Panc1 (cell line): Measurements from ENCODE around the gene HTT. TPM values are rescaled to one million over a fixed set of nuclear protein-coding genes. Genes with fewer than 3 reads are reported as not detected.

Experiments
- ATAC-seq: fragments of 200-7000 bp; cut with Tn5 transposase; 2 replicates; pipeline ENCODE4 v1.9.1; 2020; ENCODE audit warnings: mild to moderate bottlenecking, moderate library complexity
- BruUV-seq: library from RNA; stranded (reverse); fragments of 400-500 nt; replicated peaks from 2 replicates; lab custom pipeline; 2021; lab: Mats Ljungman, UMichigan
- CTCF ChIA-PET: fragments of 300-600 bp; sonication (Branson Sonifier 250); formaldehyde crosslinking; loops from one replicate; lab custom pipeline; 2022; ENCODE audit warnings: antibody characterized with exemption; lab: Charles Lee
- POLR2A ChIA-PET: fragments of 300-600 bp; sonication (Branson Sonifier 250); formaldehyde crosslinking; loops from one replicate; lab custom pipeline; 2022; ENCODE audit warnings: antibody characterized with exemption; lab: Charles Lee
- DNase-seq: peaks from one replicate; pipeline ENCODE4 v3.0.0-alpha.2; 2010; ENCODE audit warnings: low read depth, low spot score
- H3K27ac ChIP-seq: 2 replicates; pipeline ENCODE4 v1.5.1; 2011; ENCODE audit warnings: mild to moderate bottlenecking, low read length, inconsistent platforms
- H3K27me3 ChIP-seq: fragments of 200-500 bp; sonication (Bioruptor generic); 2 replicates; pipeline ENCODE4 v1.6.0; 2014; ENCODE audit warnings: low read length, inconsistent platforms; ENCODE audit not compliant: control insufficient read depth, insufficient read depth
- H3K36me3 ChIP-seq: fragments of 200-500 bp; sonication (Bioruptor generic); 2 replicates; pipeline ENCODE4 v1.5.1; 2014; ENCODE audit warnings: inconsistent platforms, mild to moderate bottlenecking, low read length, moderate library complexity; ENCODE audit not compliant: control insufficient read depth, insufficient read depth
- H3K4me1 ChIP-seq: 2 replicates; pipeline ENCODE4 v1.5.1; 2011; ENCODE audit warnings: inconsistent platforms, mild to moderate bottlenecking, low read length, moderate library complexity; ENCODE audit not compliant: control insufficient read depth, insufficient read depth
- H3K4me3 ChIP-seq, 2 experiments: 2 replicates each; pipeline ENCODE4 v1.5.1; 2011 to 2012; ENCODE audit warnings: low read depth in 2 of 2, low read length in 2 of 2, mild to moderate bottlenecking in 2 of 2, inconsistent platforms in 1 of 2, moderate library complexity in 1 of 2
- H3K9me3 ChIP-seq: fragments of 200-500 bp; sonication (Bioruptor generic); 2 replicates; pipeline ENCODE4 v1.5.1; 2014; ENCODE audit warnings: low read depth, mild to moderate bottlenecking, inconsistent platforms, low read length, moderate library complexity; ENCODE audit not compliant: control insufficient read depth, insufficient read depth
- POLR2AphosphoS5 ChIP-seq: IDR thresholded peaks from 2 replicates; pipeline ENCODE4 v1.6.1; 2012; ENCODE audit warnings: mild to moderate bottlenecking, low read depth, low read length, moderate library complexity
- SIN3A ChIP-seq: IDR thresholded peaks from 2 replicates; pipeline ENCODE4 v1.6.1; 2012; ENCODE audit warnings: low read depth, mild to moderate bottlenecking, low read length, moderate library complexity, borderline replicate concordance; ENCODE audit not compliant: insufficient read depth
- TCF7L2 ChIP-seq: IDR thresholded peaks from 2 replicates; pipeline ENCODE4 v1.6.1; 2011; ENCODE audit warnings: mild to moderate bottlenecking, low read depth, low read length, inconsistent platforms
- in situ Hi-C: cut with HindIII; loops from 2 replicates; pipeline ENCODE4 v1.10.0; 2016; ENCODE audit warnings: low sequenced_read_pairs, low pct_unique_long_range_greater_than_20kb
- intact Hi-C: fragments of 100-400 bp; cut with micrococcal nuclease; formaldehyde crosslinking; loops from one replicate; pipeline ENCODE4 v1.10.0; 2022; ENCODE audit not compliant: unreplicated experiment
- total RNA-seq: library from RNA; stranded (reverse); gene quantifications from one replicate; pipeline ENCODE4 v1.2.1, GENCODE V29; 2021; ENCODE audit not compliant: unreplicated experiment
- TF ChIP-seq, protein P1 (sequence below): fragments of 450-650 bp; IDR thresholded peaks from 2 replicates; pipeline ENCODE4 v1.5.1; 2017; ENCODE audit warnings: mild to moderate bottlenecking
- TF ChIP-seq, protein P2 (sequence below), 2 experiments: IDR thresholded peaks; 2 replicates each; pipeline ENCODE4 v1.6.1; 2011 to 2012; ENCODE audit warnings: low read depth in 2 of 2, control low read depth in 1 of 2, low read length in 1 of 2, mild to moderate bottlenecking in 1 of 2, moderate library complexity in 1 of 2; ENCODE audit not compliant: insufficient read depth in 1 of 2

The HTT gene
- total RNA-seq, 1 experiment from 2014 or later, result 24.7 TPM

DNA sequence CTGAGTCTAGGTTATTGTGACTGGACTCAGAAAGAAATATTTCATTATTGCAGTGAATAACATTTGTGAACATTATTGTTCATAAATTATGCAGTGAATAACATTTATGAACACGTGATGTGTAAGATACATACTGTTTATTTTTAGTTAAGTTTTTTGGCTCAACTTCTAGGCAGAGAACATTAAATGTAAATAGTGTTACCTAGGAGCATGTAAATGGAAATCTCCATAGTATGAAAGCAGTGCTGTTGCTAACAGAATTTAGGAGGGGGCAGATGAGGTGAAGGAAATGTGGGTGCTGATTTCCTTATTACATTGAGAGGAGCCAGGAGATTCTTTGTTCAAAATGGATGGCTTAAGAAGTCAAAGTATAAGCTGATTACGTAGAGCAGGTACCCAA lies 45.0 kb downstream of the HTT start:
- intact Hi-C loops (no loop called here), in situ Hi-C loops (no loop called here)
- no peak overlapping the region for H3K4me3 ChIP-seq
- no peaks in the 10 kb centered on the region for H3K27me3 ChIP-seq
- ATAC-seq (no peak), DNase-seq (no peak)
- no TSS peak for BruUV-seq
- no peaks in the 10 kb centered on the region for H3K9me3 ChIP-seq
- H3K4me1 ChIP-seq, result no peaks in the 10 kb centered on the region
- no peak overlapping the region for H3K27ac ChIP-seq
- 0 out of 2 replicates have a peak, but pooled peaks cover 4% of the 10 kb centered on the region for H3K36me3 ChIP-seq
- TF ChIP-seq TCF7L2 (no peak), POLR2AphosphoS5 (no peak), SIN3A (no peak)
- TF ChIP-seq, protein P1, sequence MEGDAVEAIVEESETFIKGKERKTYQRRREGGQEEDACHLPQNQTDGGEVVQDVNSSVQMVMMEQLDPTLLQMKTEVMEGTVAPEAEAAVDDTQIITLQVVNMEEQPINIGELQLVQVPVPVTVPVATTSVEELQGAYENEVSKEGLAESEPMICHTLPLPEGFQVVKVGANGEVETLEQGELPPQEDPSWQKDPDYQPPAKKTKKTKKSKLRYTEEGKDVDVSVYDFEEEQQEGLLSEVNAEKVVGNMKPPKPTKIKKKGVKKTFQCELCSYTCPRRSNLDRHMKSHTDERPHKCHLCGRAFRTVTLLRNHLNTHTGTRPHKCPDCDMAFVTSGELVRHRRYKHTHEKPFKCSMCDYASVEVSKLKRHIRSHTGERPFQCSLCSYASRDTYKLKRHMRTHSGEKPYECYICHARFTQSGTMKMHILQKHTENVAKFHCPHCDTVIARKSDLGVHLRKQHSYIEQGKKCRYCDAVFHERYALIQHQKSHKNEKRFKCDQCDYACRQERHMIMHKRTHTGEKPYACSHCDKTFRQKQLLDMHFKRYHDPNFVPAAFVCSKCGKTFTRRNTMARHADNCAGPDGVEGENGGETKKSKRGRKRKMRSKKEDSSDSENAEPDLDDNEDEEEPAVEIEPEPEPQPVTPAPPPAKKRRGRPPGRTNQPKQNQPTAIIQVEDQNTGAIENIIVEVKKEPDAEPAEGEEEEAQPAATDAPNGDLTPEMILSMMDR, result no peak
- TF ChIP-seq, protein P2, sequence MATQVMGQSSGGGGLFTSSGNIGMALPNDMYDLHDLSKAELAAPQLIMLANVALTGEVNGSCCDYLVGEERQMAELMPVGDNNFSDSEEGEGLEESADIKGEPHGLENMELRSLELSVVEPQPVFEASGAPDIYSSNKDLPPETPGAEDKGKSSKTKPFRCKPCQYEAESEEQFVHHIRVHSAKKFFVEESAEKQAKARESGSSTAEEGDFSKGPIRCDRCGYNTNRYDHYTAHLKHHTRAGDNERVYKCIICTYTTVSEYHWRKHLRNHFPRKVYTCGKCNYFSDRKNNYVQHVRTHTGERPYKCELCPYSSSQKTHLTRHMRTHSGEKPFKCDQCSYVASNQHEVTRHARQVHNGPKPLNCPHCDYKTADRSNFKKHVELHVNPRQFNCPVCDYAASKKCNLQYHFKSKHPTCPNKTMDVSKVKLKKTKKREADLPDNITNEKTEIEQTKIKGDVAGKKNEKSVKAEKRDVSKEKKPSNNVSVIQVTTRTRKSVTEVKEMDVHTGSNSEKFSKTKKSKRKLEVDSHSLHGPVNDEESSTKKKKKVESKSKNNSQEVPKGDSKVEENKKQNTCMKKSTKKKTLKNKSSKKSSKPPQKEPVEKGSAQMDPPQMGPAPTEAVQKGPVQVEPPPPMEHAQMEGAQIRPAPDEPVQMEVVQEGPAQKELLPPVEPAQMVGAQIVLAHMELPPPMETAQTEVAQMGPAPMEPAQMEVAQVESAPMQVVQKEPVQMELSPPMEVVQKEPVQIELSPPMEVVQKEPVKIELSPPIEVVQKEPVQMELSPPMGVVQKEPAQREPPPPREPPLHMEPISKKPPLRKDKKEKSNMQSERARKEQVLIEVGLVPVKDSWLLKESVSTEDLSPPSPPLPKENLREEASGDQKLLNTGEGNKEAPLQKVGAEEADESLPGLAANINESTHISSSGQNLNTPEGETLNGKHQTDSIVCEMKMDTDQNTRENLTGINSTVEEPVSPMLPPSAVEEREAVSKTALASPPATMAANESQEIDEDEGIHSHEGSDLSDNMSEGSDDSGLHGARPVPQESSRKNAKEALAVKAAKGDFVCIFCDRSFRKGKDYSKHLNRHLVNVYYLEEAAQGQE (IDR thresholded peaks at IDR 0.05; ENCODE audit: insufficient read depth in 1 of 2, low read depth in 2 of 2, low read length in 1 of 2), result no peak
- CTCF ChIA-PET, result no interaction called here
- POLR2A ChIA-PET, result no interaction called here

DNA sequence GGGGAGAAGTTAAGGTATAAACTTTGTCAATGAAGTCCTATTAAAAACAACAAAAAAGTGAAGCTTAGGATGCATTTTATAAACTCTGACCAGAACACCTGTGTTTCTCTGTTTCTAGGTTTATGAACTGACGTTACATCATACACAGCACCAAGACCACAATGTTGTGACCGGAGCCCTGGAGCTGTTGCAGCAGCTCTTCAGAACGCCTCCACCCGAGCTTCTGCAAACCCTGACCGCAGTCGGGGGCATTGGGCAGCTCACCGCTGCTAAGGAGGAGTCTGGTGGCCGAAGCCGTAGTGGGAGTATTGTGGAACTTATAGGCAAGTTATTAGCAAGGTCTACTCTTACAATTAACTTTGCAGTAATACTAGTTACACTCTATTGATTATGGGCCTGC lies 46.6 kb downstream of the HTT start:
- ChIA-PET CTCF (no interaction called here), POLR2A (no interaction called here)
- in situ Hi-C loops, result no loop called here
- Histone ChIP-seq H3K4me3 (no peak overlapping the region), H3K36me3 (0 out of 2 replicates have a peak, but pooled peaks cover 4% of the 10 kb centered on the region), H3K27me3 (no peaks in the 10 kb centered on the region), H3K9me3 (no peaks in the 10 kb centered on the region), H3K4me1 (no peaks in the 10 kb centered on the region), H3K27ac (no peak overlapping the region)
- intact Hi-C loops, result no loop called here
- ATAC-seq (no peak), DNase-seq (no peak)
- TF ChIP-seq TCF7L2, result no peak
- TF ChIP-seq, protein P2 (IDR thresholded peaks at IDR 0.05; ENCODE audit: insufficient read depth in 1 of 2, low read depth in 2 of 2, low read length in 1 of 2), result no peak
- no peak for TF ChIP-seq SIN3A
- no peak for TF ChIP-seq POLR2AphosphoS5
- TF ChIP-seq, protein P1, result no peak
- BruUV-seq, result no TSS peak
